GM12801 (cell line): ENCODE data around the gene RDH13.

Experiments
- CTCF ChIP-seq: IDR thresholded peaks from one replicate; pipeline ENCODE4 v1.5.1; 2011; ENCODE audit warnings: control low read depth; ENCODE audit not compliant: insufficient read length; ENCODE audit errors: extremely low read depth

Gene RDH13

GRCh38 chr19:55082020-55082851 lies 19.3 kb upstream of the RDH13 start:
- no peak for TF ChIP-seq CTCF

- TF ChIP-seq CTCF, result no peak
Measured at GRCh38 chr19:55081770-55082019, 18.7 kb upstream of the RDH13 start.

GRCh38 chr19:55080968-55081769 lies 18.2 kb upstream of the RDH13 start:
- TF ChIP-seq CTCF, result no peak

- TF ChIP-seq CTCF, result no peak
Measured at GRCh38 chr19:55080121-55080967, 17.4 kb upstream of the RDH13 start.

GRCh38 chr19:55079400-55080038 lies 16.6 kb upstream of the RDH13 start:
- TF ChIP-seq CTCF, result no peak

- TF ChIP-seq CTCF, result no peak
Measured at GRCh38 chr19:55078996-55079395, 16.0 kb upstream of the RDH13 start.

- no peak for TF ChIP-seq CTCF
Measured at GRCh38 chr19:55077106-55077505, 14.2 kb upstream of the RDH13 start.
